Measurements from ENCODE around the gene PKDCC.
"Not testable (repeated sequence)": the region's sequence is repeated elsewhere in the genome, so short reads cannot be mapped to it uniquely, and the experiment has no call there.

Gene PKDCC

GRCh38 chr2:42067521-42067920, 19.7 kb downstream of the PKDCC start:
- DNase-seq: no peak

GRCh38 chr2:42068571-42069178, 20.9 kb downstream of the PKDCC start:
- no peak for DNase-seq

GRCh38 chr2:42069568-42069967, 21.7 kb downstream of the PKDCC start:
- DNase-seq: no peak

- no peak for DNase-seq
These were observed 24.0 kb downstream of the PKDCC start for GRCh38 chr2:42071791-42072190.

- DNase-seq: no peak
These were observed 24.7 kb downstream of the PKDCC start for GRCh38 chr2:42072349-42073118.

- DNase-seq: no peak
These were observed 26.1 kb downstream of the PKDCC start for GRCh38 chr2:42073739-42074503.

GRCh38 chr2:42074661-42075060, 26.8 kb downstream of the PKDCC start:
- no peak for DNase-seq

GRCh38 chr2:42076357-42077225, 28.8 kb downstream of the PKDCC start:
- DNase-seq: no peak

GRCh38 chr2:42077343-42077742, 29.5 kb downstream of the PKDCC start:
- DNase-seq: no peak

GRCh38 chr2:42079737-42080287, 32.0 kb downstream of the PKDCC start:
- no peak for DNase-seq

GRCh38 chr2:42081151-42081550, 33.3 kb downstream of the PKDCC start:
- DNase-seq: not testable (repeated sequence)

GRCh38 chr2:42082016-42082415, 34.2 kb downstream of the PKDCC start:
- no peak for DNase-seq

GRCh38 chr2:42084231-42084671, 36.4 kb downstream of the PKDCC start:
- DNase-seq: no peak

- DNase-seq: not testable (repeated sequence)
These were observed 37.2 kb downstream of the PKDCC start for GRCh38 chr2:42085070-42085469.

- DNase-seq: no peak
These were observed 38.1 kb downstream of the PKDCC start for GRCh38 chr2:42085706-42086487.

- DNase-seq: peak in 1 of 2 experiments; percentile 45
These were observed 38.7 kb downstream of the PKDCC start for GRCh38 chr2:42086500-42086953.

GRCh38 chr2:42087137-42087856, 39.5 kb downstream of the PKDCC start:
- no peak for DNase-seq

GRCh38 chr2:42087857-42088195, 40.0 kb downstream of the PKDCC start:
- DNase-seq: no peak

- DNase-seq: peak; percentile 82 to 84
These were observed 41.6 kb downstream of the PKDCC start for GRCh38 chr2:42089340-42089925.

GRCh38 chr2:42090216-42090615, 42.4 kb downstream of the PKDCC start:
- DNase-seq: no peak
